ENCODE measurements around the gene SH3BP5.

The SH3BP5 gene

DNA sequence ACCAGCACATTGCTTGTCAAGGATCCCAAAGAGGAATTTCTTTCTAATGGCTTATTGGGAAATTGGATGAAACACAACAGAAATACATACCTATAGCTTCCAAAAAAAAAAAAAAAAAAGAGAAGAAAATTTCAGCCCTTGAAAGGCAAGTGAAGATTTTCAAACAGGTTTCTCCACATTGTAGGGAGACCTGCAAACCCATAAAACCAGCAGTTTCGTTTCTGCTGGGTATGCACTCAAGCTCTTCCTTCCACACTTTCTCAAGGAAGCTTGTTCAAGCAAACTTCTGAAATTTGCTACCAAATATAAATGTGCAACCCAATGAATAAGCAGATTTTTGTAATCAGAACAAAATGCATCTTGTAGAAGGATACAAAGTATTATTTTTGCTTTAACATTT is 15.9 kb upstream of the SH3BP5 start:
- TF ChIP-seq, protein P1, sequence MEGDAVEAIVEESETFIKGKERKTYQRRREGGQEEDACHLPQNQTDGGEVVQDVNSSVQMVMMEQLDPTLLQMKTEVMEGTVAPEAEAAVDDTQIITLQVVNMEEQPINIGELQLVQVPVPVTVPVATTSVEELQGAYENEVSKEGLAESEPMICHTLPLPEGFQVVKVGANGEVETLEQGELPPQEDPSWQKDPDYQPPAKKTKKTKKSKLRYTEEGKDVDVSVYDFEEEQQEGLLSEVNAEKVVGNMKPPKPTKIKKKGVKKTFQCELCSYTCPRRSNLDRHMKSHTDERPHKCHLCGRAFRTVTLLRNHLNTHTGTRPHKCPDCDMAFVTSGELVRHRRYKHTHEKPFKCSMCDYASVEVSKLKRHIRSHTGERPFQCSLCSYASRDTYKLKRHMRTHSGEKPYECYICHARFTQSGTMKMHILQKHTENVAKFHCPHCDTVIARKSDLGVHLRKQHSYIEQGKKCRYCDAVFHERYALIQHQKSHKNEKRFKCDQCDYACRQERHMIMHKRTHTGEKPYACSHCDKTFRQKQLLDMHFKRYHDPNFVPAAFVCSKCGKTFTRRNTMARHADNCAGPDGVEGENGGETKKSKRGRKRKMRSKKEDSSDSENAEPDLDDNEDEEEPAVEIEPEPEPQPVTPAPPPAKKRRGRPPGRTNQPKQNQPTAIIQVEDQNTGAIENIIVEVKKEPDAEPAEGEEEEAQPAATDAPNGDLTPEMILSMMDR (IDR thresholded peaks at IDR 0.05; ENCODE audit: insufficient read depth, low read length, missing control alignments) = no peak
- H3K4me3 ChIP-seq (ENCODE audit: low read depth, low read length) = no peak overlapping the region

GRCh38 chr3:15347737-15348110 is 15.3 kb upstream of the SH3BP5 start:
- ChIA-PET CTCF (interaction anchor here (1.0 to 1.4 kb wide), 4 partner anchors 15 to 79 kb away, joined by 3 to 7 read pairs (median 4); partner anchors contain the start of gene SH3BP5), POLR2A (no interaction called here)
- no peak overlapping the region for H3K4me3 ChIP-seq (ENCODE audit: low read depth, low read length)
- no peak for DNase-seq (ENCODE audit: low read depth, low spot score)
- TF ChIP-seq, protein P1 (IDR thresholded peaks at IDR 0.05; ENCODE audit: insufficient read depth, low read length, missing control alignments) = no peak

More for the DNA sequence above, 15.9 kb upstream of the SH3BP5 start:
- no peak for DNase-seq (ENCODE audit: low read depth, low spot score)
- ChIA-PET CTCF (interaction anchor here (1.0 to 1.4 kb wide), 4 partner anchors 12 to 79 kb away, joined by 3 to 5 read pairs (median 3); no protein-coding TSS in a partner anchor), POLR2A (no interaction called here)

DNA sequence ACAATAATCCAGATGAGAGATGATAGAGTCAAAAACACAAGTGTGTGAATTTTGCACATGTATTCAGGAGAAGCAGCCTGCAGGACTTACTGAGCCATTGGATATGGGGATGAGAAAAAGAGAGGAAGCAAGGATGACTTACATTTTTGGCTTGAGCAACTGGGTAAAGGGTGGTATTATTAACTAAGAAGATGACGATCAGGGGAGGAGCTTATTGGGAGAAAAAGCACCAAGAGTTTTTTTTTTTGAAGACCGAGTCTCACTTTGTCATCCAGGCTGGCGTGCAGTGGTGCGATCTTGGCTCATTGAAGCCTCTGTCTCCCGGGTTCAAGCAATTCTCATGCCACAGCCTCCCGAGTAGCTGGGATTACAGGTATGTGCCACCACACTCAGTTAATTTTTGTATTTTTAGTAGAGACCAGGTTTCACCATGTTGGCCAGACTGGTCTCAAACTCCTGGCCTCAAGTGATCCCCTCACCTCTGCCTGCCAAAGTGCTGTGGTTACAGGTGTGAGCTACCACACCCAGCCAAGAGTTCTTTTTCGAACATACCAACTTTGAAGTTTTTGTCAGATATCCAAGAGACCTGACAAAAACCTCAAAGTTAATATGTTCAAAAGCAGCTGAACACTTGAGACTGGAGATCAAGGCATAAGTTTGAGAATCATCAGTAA is 14.8 kb upstream of the SH3BP5 start:
- TF ChIP-seq, protein P1 (IDR thresholded peaks at IDR 0.05; ENCODE audit: insufficient read depth, low read length, missing control alignments) = no peak

GRCh38 chr3:15346516-15346915 is 14.1 kb upstream of the SH3BP5 start:
- no peak for DNase-seq (ENCODE audit: low read depth, low spot score)
- POLR2A ChIA-PET = interaction anchor here (1.2 kb wide), 1 partner anchor 8 kb away, joined by 3 read pairs; no protein-coding TSS in a partner anchor
- H3K4me3 ChIP-seq (ENCODE audit: low read depth, low read length) = no peak overlapping the region
- CTCF ChIA-PET = interaction anchor here (1.4 to 1.7 kb wide), 3 partner anchors 11 to 79 kb away, joined by 4 to 9 read pairs (median 7); no protein-coding TSS in a partner anchor
- TF ChIP-seq, protein P1 (IDR thresholded peaks at IDR 0.05; ENCODE audit: insufficient read depth, low read length, missing control alignments) = no peak

More for the DNA sequence above, 14.8 kb upstream of the SH3BP5 start:
- POLR2A ChIA-PET = no interaction called here
- H3K4me3 ChIP-seq (ENCODE audit: low read depth, low read length) = no peak overlapping the region
- DNase-seq (ENCODE audit: low read depth, low spot score) = no peak
- CTCF ChIA-PET = interaction anchor here (1.0 to 1.4 kb wide), 3 partner anchors 15 to 78 kb away, joined by 3 to 7 read pairs (median 5); partner anchors contain the start of gene SH3BP5

GRCh38 chr3:15345608-15346137 is 13.3 kb upstream of the SH3BP5 start:
- no peak overlapping the region for H3K4me3 ChIP-seq (ENCODE audit: low read depth, low read length)
- DNase-seq (ENCODE audit: low read depth, low spot score) = no peak
- TF ChIP-seq, protein P1 (IDR thresholded peaks at IDR 0.05; ENCODE audit: insufficient read depth, low read length, missing control alignments) = no peak
- CTCF ChIA-PET = interaction anchor here (1.4 to 1.7 kb wide), 3 partner anchors 10 to 78 kb away, joined by 4 to 9 read pairs (median 7); no protein-coding TSS in a partner anchor
- POLR2A ChIA-PET = interaction anchor here (1.2 kb wide), 1 partner anchor 9 kb away, joined by 3 read pairs; no protein-coding TSS in a partner anchor

GRCh38 chr3:15345066-15345607 is 12.8 kb upstream of the SH3BP5 start:
- POLR2A ChIA-PET = interaction anchor here (1.2 kb wide), 1 partner anchor 10 kb away, joined by 3 read pairs; no protein-coding TSS in a partner anchor
- TF ChIP-seq, protein P1 (IDR thresholded peaks at IDR 0.05; ENCODE audit: insufficient read depth, low read length, missing control alignments) = no peak
- no peak overlapping the region for H3K4me3 ChIP-seq (ENCODE audit: low read depth, low read length)
- no peak for DNase-seq (ENCODE audit: low read depth, low spot score)
- CTCF ChIA-PET = interaction anchor here (1.1 to 1.7 kb wide), 4 partner anchors 10 to 77 kb away, joined by 3 to 9 read pairs (median 6); no protein-coding TSS in a partner anchor

All from AG04449 (cell line).